Fibroblast of pulmonary artery (primary cell): ENCODE data around the gene HECTD2.

Experiments used
- DNase-seq: peaks from one replicate; pipeline ENCODE4 v3.0.0-alpha.2; 2010; ENCODE audit warnings: low read depth
- H3K4me3 ChIP-seq: replicated peaks from 2 replicates; pipeline ENCODE4 v1.5.1; 2011; ENCODE audit warnings: low read depth, mild to moderate bottlenecking, control low read depth, low read length, moderate library complexity
- TF ChIP-seq, protein P1 (sequence below): IDR thresholded peaks from 2 replicates; pipeline ENCODE4 v1.5.1; 2011; ENCODE audit warnings: mild to moderate bottlenecking, control low read depth, low read length, inconsistent platforms; ENCODE audit errors: missing control alignments

HECTD2 gene

DNA sequence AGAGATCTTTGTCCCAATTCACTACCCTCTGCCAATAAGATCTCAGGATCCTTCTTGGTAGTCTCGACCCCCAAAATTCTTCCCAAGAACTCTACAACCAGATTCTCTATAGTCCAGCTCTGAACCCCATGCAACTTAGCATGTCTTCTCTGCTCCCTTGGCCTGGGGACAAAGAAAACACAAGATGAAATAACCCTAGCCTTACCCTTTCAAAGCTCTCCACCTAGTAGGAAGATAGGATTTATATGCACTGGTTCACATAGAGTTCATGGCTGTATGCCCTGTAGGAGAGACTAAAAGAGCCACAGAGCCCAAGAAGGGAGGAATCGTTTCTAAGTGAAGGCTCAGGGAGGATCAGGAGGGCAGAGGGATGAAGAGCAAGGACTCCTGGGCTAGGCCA, 126.6 kb downstream of the HECTD2 start:
- DNase-seq = no peak
- TF ChIP-seq, protein P1, sequence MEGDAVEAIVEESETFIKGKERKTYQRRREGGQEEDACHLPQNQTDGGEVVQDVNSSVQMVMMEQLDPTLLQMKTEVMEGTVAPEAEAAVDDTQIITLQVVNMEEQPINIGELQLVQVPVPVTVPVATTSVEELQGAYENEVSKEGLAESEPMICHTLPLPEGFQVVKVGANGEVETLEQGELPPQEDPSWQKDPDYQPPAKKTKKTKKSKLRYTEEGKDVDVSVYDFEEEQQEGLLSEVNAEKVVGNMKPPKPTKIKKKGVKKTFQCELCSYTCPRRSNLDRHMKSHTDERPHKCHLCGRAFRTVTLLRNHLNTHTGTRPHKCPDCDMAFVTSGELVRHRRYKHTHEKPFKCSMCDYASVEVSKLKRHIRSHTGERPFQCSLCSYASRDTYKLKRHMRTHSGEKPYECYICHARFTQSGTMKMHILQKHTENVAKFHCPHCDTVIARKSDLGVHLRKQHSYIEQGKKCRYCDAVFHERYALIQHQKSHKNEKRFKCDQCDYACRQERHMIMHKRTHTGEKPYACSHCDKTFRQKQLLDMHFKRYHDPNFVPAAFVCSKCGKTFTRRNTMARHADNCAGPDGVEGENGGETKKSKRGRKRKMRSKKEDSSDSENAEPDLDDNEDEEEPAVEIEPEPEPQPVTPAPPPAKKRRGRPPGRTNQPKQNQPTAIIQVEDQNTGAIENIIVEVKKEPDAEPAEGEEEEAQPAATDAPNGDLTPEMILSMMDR = no peak
- H3K4me3 ChIP-seq = no peak overlapping the region

DNA sequence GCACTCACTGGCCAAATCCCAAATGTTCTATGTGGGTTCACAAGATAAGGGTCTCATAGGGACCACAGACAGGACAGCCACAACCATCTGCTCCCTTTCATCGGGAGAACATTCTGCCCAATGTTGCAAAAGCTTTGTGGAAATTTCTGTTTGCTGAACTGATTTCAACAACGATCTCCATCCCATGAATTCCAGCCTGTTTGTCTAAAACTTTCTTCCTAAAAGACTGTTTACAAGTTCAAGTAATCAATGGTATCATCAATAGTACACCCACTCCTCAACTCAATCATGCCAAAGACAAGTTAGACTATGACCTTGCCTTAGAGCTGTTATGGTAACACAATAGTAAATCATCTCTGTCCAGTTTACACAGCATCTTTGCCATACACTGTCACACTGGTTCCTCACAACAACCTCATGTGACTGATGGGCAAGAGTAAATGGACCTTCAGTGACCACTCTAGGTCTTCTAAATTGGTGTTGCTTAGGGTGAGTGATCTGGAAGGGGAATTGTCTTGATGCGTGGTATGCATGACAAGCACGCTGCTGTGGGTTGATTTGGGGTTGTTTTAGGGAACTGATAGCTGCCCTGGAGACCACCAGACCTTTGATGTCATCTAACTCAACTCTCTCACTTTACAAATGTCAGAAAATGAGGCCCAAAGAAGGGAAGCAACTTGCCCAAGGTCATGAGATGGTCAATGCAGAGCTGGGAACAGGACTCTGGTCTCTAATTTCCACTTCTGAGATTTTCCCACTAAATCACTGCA, 127.7 kb downstream of the HECTD2 start:
- H3K4me3 ChIP-seq = no peak overlapping the region
- DNase-seq = no peak
- TF ChIP-seq, protein P1 = no peak

DNA sequence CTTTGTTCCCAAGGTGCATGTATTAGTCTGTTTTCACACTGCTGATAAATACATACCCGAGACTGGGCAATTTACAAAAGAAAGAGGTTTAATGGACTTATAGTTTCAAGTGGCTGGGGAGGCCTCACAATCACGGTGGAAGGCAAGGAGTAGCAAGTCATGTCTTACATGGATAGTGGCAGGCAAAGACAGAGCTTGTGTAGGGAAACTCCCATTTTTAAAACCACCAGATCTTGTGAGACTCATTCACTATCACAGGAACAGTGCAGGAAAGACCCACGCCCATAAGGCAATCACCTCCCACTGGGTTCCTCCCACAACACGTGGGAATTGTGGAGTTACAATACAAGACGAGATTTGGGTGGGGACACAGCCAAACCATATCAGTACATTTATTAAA, 129.8 kb downstream of the HECTD2 start:
- no peak for DNase-seq
- TF ChIP-seq, protein P1 = no peak
- no peak overlapping the region for H3K4me3 ChIP-seq

DNA sequence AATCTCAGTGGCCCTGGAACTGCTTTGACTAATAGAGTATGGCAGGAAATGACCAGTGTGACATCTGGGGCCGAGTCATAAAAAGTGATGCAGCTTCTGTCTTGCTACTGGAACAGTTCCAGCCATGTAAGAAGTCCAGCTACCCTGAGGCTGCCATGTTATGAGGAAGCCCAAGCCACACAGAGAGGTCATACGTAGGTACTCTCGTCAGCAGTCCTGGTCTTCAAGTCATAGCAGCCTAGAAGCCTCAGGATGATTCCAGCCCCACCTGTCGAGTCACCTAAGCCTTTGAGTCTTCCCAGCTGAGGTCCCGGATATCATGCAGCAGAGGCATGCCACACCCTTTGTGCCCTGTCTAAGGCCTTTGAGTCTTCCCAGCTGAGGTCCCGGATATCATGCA, 130.6 kb downstream of the HECTD2 start:
- H3K4me3 ChIP-seq = no peak overlapping the region
- TF ChIP-seq, protein P1 = no peak
- DNase-seq = no peak

DNA sequence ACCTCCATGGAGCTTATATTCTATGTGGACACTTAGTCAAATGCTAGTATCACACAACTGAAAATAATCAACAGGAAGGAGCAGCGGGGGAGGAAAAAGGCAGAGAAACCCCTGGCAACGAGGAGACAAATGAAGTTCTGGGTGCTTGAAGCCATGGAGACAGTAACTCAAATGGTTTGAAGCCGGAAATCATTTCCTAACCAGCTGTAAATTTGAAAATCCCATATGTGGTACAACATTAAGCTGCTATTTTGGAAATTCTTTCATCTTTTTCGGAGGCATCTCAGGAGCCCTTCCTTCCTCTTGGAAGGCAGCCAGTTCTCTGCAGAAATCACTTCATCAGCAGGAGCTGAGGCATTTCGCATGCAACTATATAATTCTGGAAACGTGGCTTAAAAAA, 131.3 kb downstream of the HECTD2 start:
- TF ChIP-seq, protein P1 = no peak
- no peak overlapping the region for H3K4me3 ChIP-seq
- peak; percentile 82 for DNase-seq

DNA sequence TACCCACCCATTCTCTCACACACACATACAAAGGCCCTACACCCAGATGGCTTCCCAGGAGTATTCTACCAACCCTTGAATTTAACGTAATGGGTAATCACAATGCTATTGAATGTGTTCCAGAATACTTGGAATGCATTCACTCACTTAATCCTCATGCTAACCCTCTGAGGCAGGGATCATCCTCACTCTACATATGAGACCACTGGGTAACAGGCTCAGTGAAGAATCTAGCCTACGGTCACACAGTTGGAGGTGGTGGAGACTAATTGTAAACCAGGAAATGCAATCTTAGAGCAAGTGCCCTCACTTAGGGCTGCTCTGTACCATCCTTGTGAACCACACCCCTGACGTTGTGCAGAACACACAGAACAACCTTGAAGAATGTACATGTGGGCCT, 135.2 kb downstream of the HECTD2 start:
- no peak for DNase-seq
- TF ChIP-seq, protein P1 = no peak
- no peak overlapping the region for H3K4me3 ChIP-seq

DNA sequence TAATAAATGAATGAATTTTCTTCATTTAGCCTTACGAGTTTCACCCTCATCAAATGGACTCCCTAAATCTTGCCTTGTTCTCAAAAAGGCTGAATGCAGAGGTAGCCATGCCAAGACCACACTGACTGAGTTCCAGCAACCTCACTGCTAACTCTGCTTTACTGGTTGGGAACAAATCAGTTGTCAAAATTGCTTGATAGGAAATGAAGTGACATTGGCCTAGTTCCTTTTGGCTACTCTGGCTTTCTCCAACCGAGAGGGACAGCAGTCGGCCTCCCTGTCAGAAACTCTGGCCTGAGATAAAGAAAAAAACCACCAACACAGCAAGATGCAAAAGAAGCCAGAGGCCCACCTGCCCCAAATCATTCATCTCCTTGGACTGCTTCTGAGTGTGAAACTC, 135.7 kb downstream of the HECTD2 start:
- H3K4me3 ChIP-seq = no peak overlapping the region
- TF ChIP-seq, protein P1 = no peak
- no peak for DNase-seq
